IMR-90 (cell line): ENCODE data around the gene DNTT. TPM values are rescaled to one million over a fixed set of nuclear protein-coding genes. Genes with fewer than 3 reads are reported as not detected.

ENCODE experiments used
- ATAC-seq: fragments of 200-7000 bp; cut with Tn5 transposase; 2 replicates; pipeline ENCODE4 v1.9.1; 2020; ENCODE audit warnings: low read depth, mild to moderate bottlenecking, moderate library complexity
- BruUV-seq: library from RNA; stranded (reverse); fragments of 400-500 nt; replicated peaks from 2 replicates; lab custom pipeline; 2021; lab: Mats Ljungman, UMichigan
- CTCF ChIA-PET: fragments of 300-600 bp; formaldehyde crosslinking; extraction: SDS; loops from one replicate; lab custom pipeline; 2021; ENCODE audit warnings: antibody characterized with exemption; lab: Yijun Ruan, JAX
- POLR2A ChIA-PET: fragments of 300-600 bp; sonication (Branson Sonifier 250); formaldehyde crosslinking; loops from one replicate; lab custom pipeline; 2022; ENCODE audit warnings: antibody characterized with exemption; ENCODE audit not compliant: unreplicated experiment; lab: Charles Lee
- DNase-seq: peaks from one replicate; pipeline ENCODE4 v3.0.0; 2013
- H2AFZ ChIP-seq: replicated peaks from 2 replicates; pipeline ENCODE3; 2013; ENCODE audit warnings: low read length, mild to moderate bottlenecking; ENCODE audit not compliant: poor library complexity
- H2AK5ac ChIP-seq: 2 replicates; pipeline ENCODE4 v1.6.1; 2013; ENCODE audit warnings: low read depth, low read length, inconsistent platforms
- H2AK9ac ChIP-seq: replicated peaks from 2 replicates; pipeline ENCODE3; 2013; ENCODE audit warnings: mild to moderate bottlenecking, low read depth, low read length, moderate library complexity; ENCODE audit not compliant: poor library complexity
- H2BK120ac ChIP-seq: 2 replicates; pipeline ENCODE4 v1.6.1; 2013; ENCODE audit warnings: low read depth, low read length, inconsistent platforms
- H2BK15ac ChIP-seq: 3 replicates; pipeline ENCODE4 v1.6.1; 2013; ENCODE audit warnings: low read depth, low read length, inconsistent platforms
- H2BK20ac ChIP-seq: 2 replicates; pipeline ENCODE4 v1.6.1; 2013; ENCODE audit warnings: low read depth, mild to moderate bottlenecking, inconsistent platforms, low read length, moderate library complexity
- H2BK5ac ChIP-seq: 2 replicates; pipeline ENCODE4 v1.6.1; 2013; ENCODE audit warnings: mild to moderate bottlenecking, low read depth, low read length, inconsistent platforms; ENCODE audit not compliant: poor library complexity, severe bottlenecking
- H3K14ac ChIP-seq: replicated peaks from 2 replicates; pipeline ENCODE4 v1.6.1; 2013; ENCODE audit warnings: low read depth, low read length, inconsistent platforms
- H3K18ac ChIP-seq: 2 replicates; pipeline ENCODE4 v1.6.1; 2013; ENCODE audit warnings: low read depth, low read length, control low read depth
- H3K23ac ChIP-seq: 2 replicates; pipeline ENCODE4 v1.6.1; 2013; ENCODE audit warnings: low read depth, low read length, inconsistent platforms
- H3K27ac ChIP-seq: 2 replicates; pipeline ENCODE4 v1.5.1; 2013; ENCODE audit warnings: mild to moderate bottlenecking, control low read depth, low read length; ENCODE audit not compliant: insufficient read depth
- H3K27me3 ChIP-seq: 2 replicates; pipeline ENCODE4 v1.6.1; 2013; ENCODE audit warnings: low read length; ENCODE audit not compliant: control insufficient read depth, insufficient read depth
- H3K36me3 ChIP-seq: 2 replicates; pipeline ENCODE4 v1.6.1; 2013; ENCODE audit warnings: low read length, mixed read lengths; ENCODE audit not compliant: control insufficient read depth, insufficient read depth
- H3K4ac ChIP-seq: 2 replicates; pipeline ENCODE4 v1.6.1; 2013; ENCODE audit warnings: low read depth, low read length, inconsistent platforms
- H3K4me1 ChIP-seq: 2 replicates; pipeline ENCODE4 v1.6.1; 2013; ENCODE audit warnings: low read length, mixed read lengths; ENCODE audit not compliant: control insufficient read depth, insufficient read depth
- H3K4me2 ChIP-seq: 2 replicates; pipeline ENCODE4 v1.6.1; 2013; ENCODE audit warnings: low read depth, mild to moderate bottlenecking, control low read depth, low read length, moderate library complexity
- H3K4me3 ChIP-seq: 2 replicates; pipeline ENCODE4 v1.5.1; 2013; ENCODE audit warnings: low read depth, mild to moderate bottlenecking, control low read depth, low read length, moderate library complexity; ENCODE audit not compliant: insufficient read depth
- H3K56ac ChIP-seq: 2 replicates; pipeline ENCODE4 v1.6.1; 2013; ENCODE audit warnings: low read length, inconsistent platforms; ENCODE audit not compliant: insufficient read depth; ENCODE audit errors: extremely low read depth
- H3K79me1 ChIP-seq, 2 experiments: 2 replicates each; pipeline ENCODE4 v1.6.1; 2013; ENCODE audit warnings: low read length in 2 of 2, inconsistent platforms in 1 of 2, low read depth in 1 of 2
- H3K9ac ChIP-seq: 2 replicates; pipeline ENCODE4 v1.6.1; 2013; ENCODE audit warnings: low read depth, low read length, control low read depth
- H3K9me1 ChIP-seq: 2 replicates; pipeline ENCODE4 v1.6.1; 2013; ENCODE audit warnings: low read length, inconsistent platforms; ENCODE audit not compliant: insufficient read depth
- H3K9me3 ChIP-seq: 2 replicates; pipeline ENCODE4 v1.6.1; 2013; ENCODE audit warnings: low read length; ENCODE audit not compliant: control insufficient read depth, insufficient read depth
- H4K20me1 ChIP-seq: 2 replicates; pipeline ENCODE4 v1.6.1; 2013; ENCODE audit warnings: low read length, inconsistent platforms; ENCODE audit not compliant: insufficient read depth
- H4K5ac ChIP-seq: 2 replicates; pipeline ENCODE4 v1.6.1; 2013; ENCODE audit warnings: mild to moderate bottlenecking, low read depth, low read length, control low read depth
- H4K8ac ChIP-seq, 2 experiments: 2 replicates each; pipeline ENCODE4 v1.6.1; 2013; ENCODE audit warnings: low read depth in 2 of 2, low read length in 2 of 2, control low read depth in 1 of 2, inconsistent platforms in 1 of 2
- H4K91ac ChIP-seq: 2 replicates; pipeline ENCODE4 v1.6.1; 2013; ENCODE audit warnings: low read depth, low read length, inconsistent platforms; ENCODE audit not compliant: insufficient read depth
- BHLHE40 ChIP-seq: fragments of 150-350 bp; IDR thresholded peaks from 2 replicates; pipeline ENCODE4 v1.6.1; 2016; ENCODE audit warnings: mild to moderate bottlenecking, low read depth, low read length
- CEBPB ChIP-seq: IDR thresholded peaks from 2 replicates; pipeline ENCODE4 v1.6.1; 2012; ENCODE audit warnings: low read depth, low read length, improper control_type of control experiment
- CHD1 ChIP-seq: IDR thresholded peaks from 2 replicates; pipeline ENCODE4 v1.6.1; 2012; ENCODE audit warnings: low read depth, low read length, improper control_type of control experiment
- FOS ChIP-seq: fragments of 150-350 bp; IDR thresholded peaks from 2 replicates; pipeline ENCODE4 v1.6.1; 2016; ENCODE audit warnings: low read depth, low read length
- MAFK ChIP-seq: IDR thresholded peaks from 2 replicates; pipeline ENCODE4 v1.6.1; 2012; ENCODE audit warnings: low read depth, low read length, improper control_type of control experiment
- MAZ ChIP-seq: IDR thresholded peaks from 2 replicates; pipeline ENCODE4 v1.6.1; 2012; ENCODE audit warnings: low read depth, mild to moderate bottlenecking, low read length, improper control_type of control experiment, moderate library complexity, borderline replicate concordance
- MXI1 ChIP-seq: IDR thresholded peaks from 2 replicates; pipeline ENCODE4 v1.6.1; 2012; ENCODE audit warnings: low read depth, mild to moderate bottlenecking, low read length, moderate library complexity, borderline replicate concordance
- NFE2L2 ChIP-seq: fragments of 150-350 bp; IDR thresholded peaks from 2 replicates; pipeline ENCODE4 v1.6.1; 2016; ENCODE audit warnings: low read depth, mild to moderate bottlenecking, low read length
- POLR2A ChIP-seq: IDR thresholded peaks from 2 replicates; pipeline ENCODE4 v1.6.1; 2012; ENCODE audit warnings: mild to moderate bottlenecking, low read depth, low read length
- RAD21 ChIP-seq: IDR thresholded peaks from 2 replicates; pipeline ENCODE4 v1.6.1; 2012; ENCODE audit warnings: low read length, improper control_type of control experiment
- RCOR1 ChIP-seq: IDR thresholded peaks from 2 replicates; pipeline ENCODE4 v1.6.1; 2012; ENCODE audit warnings: mild to moderate bottlenecking, low read length, improper control_type of control experiment; ENCODE audit not compliant: insufficient replicate concordance
- RFX5 ChIP-seq: IDR thresholded peaks from 2 replicates; pipeline ENCODE4 v1.8.0; 2012; ENCODE audit warnings: low read depth, mild to moderate bottlenecking, low read length, moderate library complexity
- SMC3 ChIP-seq: fragments of 150-350 bp; IDR thresholded peaks from 2 replicates; pipeline ENCODE4 v1.6.1; 2016; ENCODE audit warnings: low read depth, mild to moderate bottlenecking, antibody characterized with exemption, low read length, moderate library complexity
- WGBS, 2 experiments: methylation state at CpG; one replicate each; pipeline versions ENCODE4 v1.1.5 to v1.1.7; 2013; ENCODE audit warnings: missing lambda C conversion rate in 2 of 2; ENCODE audit not compliant: insufficient read length in 1 of 2; ENCODE audit errors: extremely low coverage in 2 of 2; 5-methylcytosine and 5-hydroxymethylcytosine counted together
- dilution Hi-C: fragments of 300-500 bp; cut with HindIII; formaldehyde crosslinking; loops from one replicate; pipeline ENCODE4 v1.14.3; 2018; ENCODE audit warnings: low sequenced_read_pairs; ENCODE audit not compliant: unreplicated experiment
- in situ Hi-C: fragments of 300-500 bp; cut with MboI; formaldehyde crosslinking; loops from 3 replicates; pipeline ENCODE4 v1.14.3; 2019; ENCODE audit warnings: low sequenced_read_pairs, inconsistent platforms, mixed read lengths
- intact Hi-C: fragments of 100-400 bp; cut with micrococcal nuclease; formaldehyde crosslinking; loops from 2 replicates; pipeline ENCODE4 v1.10.0; 2022
- polyA plus RNA-seq, 3 experiments: library from polyadenylated mRNA; depleted of rRNA; stranded (reverse); fragments of >200 nt; gene quantifications; 2 replicates each; pipeline ENCODE4 v1.2.3, GENCODE V29; 2012; ENCODE audit warnings: low replicate concordance in 1 of 3
- total RNA-seq: library from RNA; depleted of rRNA; stranded (reverse); fragments of >200 nt; gene quantifications from 2 replicates; pipeline ENCODE4 v1.2.3, GENCODE V29; 2012
- TF ChIP-seq, protein P1 (sequence below): conservative IDR thresholded peaks from 2 replicates; pipeline ENCODE4 v1.5.1; 2012; ENCODE audit warnings: mild to moderate bottlenecking, low read depth, low read length, improper control_type of control experiment
- TF ChIP-seq, protein P2 (sequence below): fragments of 150-350 bp; IDR thresholded peaks from 2 replicates; pipeline ENCODE4 v1.6.1; 2017; ENCODE audit warnings: mild to moderate bottlenecking, antibody characterized with exemption, low read length, low read depth
- TF ChIP-seq, protein P3 (sequence below): fragments of 150-350 bp; IDR thresholded peaks from 2 replicates; pipeline ENCODE4 v1.6.1; 2016; ENCODE audit warnings: low read depth, mild to moderate bottlenecking, low read length, moderate library complexity, borderline replicate concordance

DNTT gene
- total and polyA plus RNA-seq, 2 of the 4 experiments (the other 2 are of a cell fraction) = not detected

DNA sequence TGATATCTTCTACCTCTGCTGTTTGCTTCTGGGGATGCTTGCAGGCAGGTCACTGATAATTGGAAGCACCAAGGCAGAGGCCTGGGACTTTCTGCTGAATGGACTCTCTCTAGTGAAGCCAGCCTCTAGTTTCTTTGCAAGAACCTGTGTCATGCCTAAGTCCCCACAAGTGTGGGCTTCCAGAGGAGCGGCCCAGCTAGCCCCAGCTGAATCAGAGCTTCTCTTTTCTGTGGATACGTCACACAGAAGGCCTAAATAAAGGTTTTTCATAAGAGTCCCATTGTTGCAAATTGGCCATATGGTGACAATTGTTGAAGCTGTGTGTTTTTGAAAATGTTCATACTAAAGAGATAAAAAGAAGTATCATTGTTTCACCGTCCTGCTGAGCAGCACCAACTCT, 61.3 kb downstream of the DNTT start:
- peaks cover 2% of the 10 kb centered on the region for H3K4me1 ChIP-seq
- no peak for ATAC-seq
- 60% methylated on average over 1 of the region's 3 CpGs; no CpG with 5 or more reads in 1 of the 2 experiments for WGBS, 2 experiments
- dilution Hi-C loops = no loop called here
- H2AK9ac ChIP-seq = no peak overlapping the region
- no peak overlapping the region for H2BK5ac ChIP-seq
- intact Hi-C loops = no loop called here
- H3K9ac ChIP-seq = no peak overlapping the region
- no peak overlapping the region for H2BK15ac ChIP-seq
- no peak overlapping the region for H3K4ac ChIP-seq
- no peak overlapping the region for H3K23ac ChIP-seq
- H3K4me3 ChIP-seq = no peak overlapping the region
- in situ Hi-C loops = no loop called here
- H3K27ac ChIP-seq = no peak overlapping the region
- TF ChIP-seq CHD1 (no peak), RCOR1 (no peak), CEBPB (no peak), POLR2A (no peak), MAFK (no peak), NFE2L2 (no peak), RAD21 (no peak), BHLHE40 (no peak), SMC3 (no peak), MXI1 (no peak), FOS (no peak), RFX5 (no peak), MAZ (no peak)
- TF ChIP-seq, protein P1, sequence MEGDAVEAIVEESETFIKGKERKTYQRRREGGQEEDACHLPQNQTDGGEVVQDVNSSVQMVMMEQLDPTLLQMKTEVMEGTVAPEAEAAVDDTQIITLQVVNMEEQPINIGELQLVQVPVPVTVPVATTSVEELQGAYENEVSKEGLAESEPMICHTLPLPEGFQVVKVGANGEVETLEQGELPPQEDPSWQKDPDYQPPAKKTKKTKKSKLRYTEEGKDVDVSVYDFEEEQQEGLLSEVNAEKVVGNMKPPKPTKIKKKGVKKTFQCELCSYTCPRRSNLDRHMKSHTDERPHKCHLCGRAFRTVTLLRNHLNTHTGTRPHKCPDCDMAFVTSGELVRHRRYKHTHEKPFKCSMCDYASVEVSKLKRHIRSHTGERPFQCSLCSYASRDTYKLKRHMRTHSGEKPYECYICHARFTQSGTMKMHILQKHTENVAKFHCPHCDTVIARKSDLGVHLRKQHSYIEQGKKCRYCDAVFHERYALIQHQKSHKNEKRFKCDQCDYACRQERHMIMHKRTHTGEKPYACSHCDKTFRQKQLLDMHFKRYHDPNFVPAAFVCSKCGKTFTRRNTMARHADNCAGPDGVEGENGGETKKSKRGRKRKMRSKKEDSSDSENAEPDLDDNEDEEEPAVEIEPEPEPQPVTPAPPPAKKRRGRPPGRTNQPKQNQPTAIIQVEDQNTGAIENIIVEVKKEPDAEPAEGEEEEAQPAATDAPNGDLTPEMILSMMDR = no peak
- TF ChIP-seq, protein P2, sequence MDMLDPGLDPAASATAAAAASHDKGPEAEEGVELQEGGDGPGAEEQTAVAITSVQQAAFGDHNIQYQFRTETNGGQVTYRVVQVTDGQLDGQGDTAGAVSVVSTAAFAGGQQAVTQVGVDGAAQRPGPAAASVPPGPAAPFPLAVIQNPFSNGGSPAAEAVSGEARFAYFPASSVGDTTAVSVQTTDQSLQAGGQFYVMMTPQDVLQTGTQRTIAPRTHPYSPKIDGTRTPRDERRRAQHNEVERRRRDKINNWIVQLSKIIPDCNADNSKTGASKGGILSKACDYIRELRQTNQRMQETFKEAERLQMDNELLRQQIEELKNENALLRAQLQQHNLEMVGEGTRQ = no peak
- TF ChIP-seq, protein P3, sequence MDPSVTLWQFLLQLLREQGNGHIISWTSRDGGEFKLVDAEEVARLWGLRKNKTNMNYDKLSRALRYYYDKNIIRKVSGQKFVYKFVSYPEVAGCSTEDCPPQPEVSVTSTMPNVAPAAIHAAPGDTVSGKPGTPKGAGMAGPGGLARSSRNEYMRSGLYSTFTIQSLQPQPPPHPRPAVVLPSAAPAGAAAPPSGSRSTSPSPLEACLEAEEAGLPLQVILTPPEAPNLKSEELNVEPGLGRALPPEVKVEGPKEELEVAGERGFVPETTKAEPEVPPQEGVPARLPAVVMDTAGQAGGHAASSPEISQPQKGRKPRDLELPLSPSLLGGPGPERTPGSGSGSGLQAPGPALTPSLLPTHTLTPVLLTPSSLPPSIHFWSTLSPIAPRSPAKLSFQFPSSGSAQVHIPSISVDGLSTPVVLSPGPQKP = no peak
- no peaks in the 10 kb centered on the region for H3K9me1 ChIP-seq
- ChIA-PET CTCF (interaction anchor here (1.2 kb wide), 1 partner anchor 11 kb away, joined by 3 read pairs; no protein-coding TSS in a partner anchor), POLR2A (no interaction called here)
- no peak overlapping the region for H3K4me2 ChIP-seq
- H4K8ac ChIP-seq = no peak overlapping the region
- H3K14ac ChIP-seq = no peak overlapping the region
- DNase-seq = no peak
- no peak overlapping the region for H2BK20ac ChIP-seq
- no peak overlapping the region for H2AK5ac ChIP-seq
- H3K56ac ChIP-seq = no peak overlapping the region; the same call in 1 of the 2 replicates
- no peaks in the 10 kb centered on the region for H3K36me3 ChIP-seq
- H3K18ac ChIP-seq = no peak overlapping the region
- peaks cover 2% of the 10 kb centered on the region for H3K27me3 ChIP-seq
- no peak overlapping the region for H4K5ac ChIP-seq
- no TSS peak for BruUV-seq
- no peaks in the 10 kb centered on the region for H3K9me3 ChIP-seq
- no peaks in the 10 kb centered on the region for H3K79me1 ChIP-seq
- no peak overlapping the region for H2BK120ac ChIP-seq
- H4K91ac ChIP-seq = no peak overlapping the region
- no peaks in the 10 kb centered on the region for H4K20me1 ChIP-seq
- no peak overlapping the region for H2AFZ ChIP-seq
